Cardiac muscle cell (in vitro differentiated cells and primary cell): ENCODE results near the gene B3GAT1. TPM values are rescaled to one million over a fixed set of nuclear protein-coding genes. Genes with fewer than 3 reads are reported as not detected.

Experiments
- DNase-seq, 2 donors: peaks; one replicate each; pipeline versions ENCODE4 v3.0.0 to v3.0.0-alpha.2; 2010 to 2017; ENCODE audit warnings: low read depth in 1 of 2, low spot score in 1 of 2
- H3K27ac ChIP-seq: fragments of 200-600 bp; sonication (generic); 2 replicates; pipeline ENCODE4 v1.5.1; 2016
- H3K27me3 ChIP-seq: fragments of 200-600 bp; sonication (generic); 2 replicates; pipeline ENCODE4 v1.6.0; 2016; ENCODE audit warnings: control low read depth
- H3K36me3 ChIP-seq: fragments of 200-600 bp; sonication (generic); 2 replicates; pipeline ENCODE4 v1.5.1; 2016; ENCODE audit warnings: control low read depth
- H3K4me1 ChIP-seq: fragments of 200-600 bp; sonication (generic); 2 replicates; pipeline ENCODE4 v1.8.1; 2017; ENCODE audit warnings: low read depth, mild to moderate bottlenecking, mixed run types
- H3K4me3 ChIP-seq: fragments of 200-600 bp; sonication (generic); 2 replicates; pipeline ENCODE4 v1.5.1; 2016; ENCODE audit warnings: mild to moderate bottlenecking
- H3K9me3 ChIP-seq: fragments of 200-600 bp; sonication (generic); 2 replicates; pipeline ENCODE4 v1.5.1; 2017; ENCODE audit warnings: low read depth, mild to moderate bottlenecking, control low read depth
- polyA plus RNA-seq: library from polyadenylated mRNA; unstranded; fragments of >200 nt; fragmentation: Nextera tagmentation; extraction: Ambion mirVana; gene quantifications from 2 replicates; pipeline ENCODE4 v1.2.1, GENCODE V29; 2016
- total RNA-seq: library from RNA; depleted of rRNA; stranded (reverse); fragments of >200 nt; gene quantifications from 2 replicates; pipeline ENCODE4 v1.2.3, GENCODE V29; 2016
- TF ChIP-seq, protein P1 (sequence below): IDR thresholded peaks from 2 replicates; pipeline ENCODE4 v1.5.1; 2012; ENCODE audit warnings: low read depth, mild to moderate bottlenecking, low read length

B3GAT1 gene
- total and polyA plus RNA-seq, 2 experiments from 2014 or later: 1.5 TPM; not detected in 1

DNA sequence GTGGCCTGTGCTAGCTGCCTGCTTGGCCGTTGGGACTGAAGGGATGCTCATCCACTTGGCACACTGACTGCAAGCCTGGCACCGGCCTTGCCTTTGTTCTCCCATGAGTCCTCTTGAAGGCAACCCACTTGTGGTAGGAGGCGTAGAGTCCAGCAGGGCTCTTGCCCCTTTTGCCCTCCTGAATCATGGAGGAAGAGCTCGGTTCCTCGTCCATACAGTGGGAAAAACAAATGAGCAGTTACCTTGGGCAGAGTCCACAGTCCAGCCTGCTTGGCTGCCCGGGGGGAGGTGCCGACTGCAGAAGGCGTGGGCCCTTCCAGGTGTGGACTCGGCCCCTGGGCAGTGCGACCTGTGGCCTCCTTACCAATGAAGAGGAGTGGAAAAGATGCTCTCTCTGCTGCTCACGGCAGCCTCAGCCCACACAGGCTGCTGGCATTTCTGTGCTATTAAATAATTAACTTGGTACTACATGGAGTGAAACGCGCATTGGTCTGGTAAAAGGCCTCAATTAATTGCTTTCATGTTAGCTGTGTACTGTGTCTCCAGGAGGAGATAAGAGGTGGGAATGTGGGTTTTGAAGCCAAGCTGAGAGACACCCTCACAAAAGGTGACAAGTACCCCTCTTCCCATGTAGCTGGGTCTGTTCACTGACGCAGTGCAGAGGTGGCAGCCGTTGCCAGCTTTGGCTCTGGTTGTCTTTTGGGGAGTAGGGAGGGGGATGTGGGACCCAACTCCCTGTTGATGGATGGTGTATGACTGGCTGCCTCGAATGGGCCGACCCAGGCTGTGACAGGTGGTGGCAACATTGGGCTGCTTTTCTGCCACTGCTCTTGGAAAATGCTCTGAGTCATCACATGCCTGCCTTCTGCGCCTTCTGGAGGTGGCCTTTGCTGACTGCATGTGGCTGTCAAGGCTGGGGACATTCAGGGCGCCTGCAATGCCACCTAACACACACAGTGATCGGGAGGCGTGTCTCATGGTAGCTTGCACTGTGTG, 26.8 kb upstream of the B3GAT1 start:
- Histone ChIP-seq H3K36me3 (no peaks in the 10 kb centered on the region), H3K27ac (no peak overlapping the region), H3K4me1 (no peaks in the 10 kb centered on the region), H3K27me3 (no peaks in the 10 kb centered on the region), H3K9me3 (no peaks in the 10 kb centered on the region), H3K4me3 (no peak overlapping the region)
- TF ChIP-seq, protein P1, sequence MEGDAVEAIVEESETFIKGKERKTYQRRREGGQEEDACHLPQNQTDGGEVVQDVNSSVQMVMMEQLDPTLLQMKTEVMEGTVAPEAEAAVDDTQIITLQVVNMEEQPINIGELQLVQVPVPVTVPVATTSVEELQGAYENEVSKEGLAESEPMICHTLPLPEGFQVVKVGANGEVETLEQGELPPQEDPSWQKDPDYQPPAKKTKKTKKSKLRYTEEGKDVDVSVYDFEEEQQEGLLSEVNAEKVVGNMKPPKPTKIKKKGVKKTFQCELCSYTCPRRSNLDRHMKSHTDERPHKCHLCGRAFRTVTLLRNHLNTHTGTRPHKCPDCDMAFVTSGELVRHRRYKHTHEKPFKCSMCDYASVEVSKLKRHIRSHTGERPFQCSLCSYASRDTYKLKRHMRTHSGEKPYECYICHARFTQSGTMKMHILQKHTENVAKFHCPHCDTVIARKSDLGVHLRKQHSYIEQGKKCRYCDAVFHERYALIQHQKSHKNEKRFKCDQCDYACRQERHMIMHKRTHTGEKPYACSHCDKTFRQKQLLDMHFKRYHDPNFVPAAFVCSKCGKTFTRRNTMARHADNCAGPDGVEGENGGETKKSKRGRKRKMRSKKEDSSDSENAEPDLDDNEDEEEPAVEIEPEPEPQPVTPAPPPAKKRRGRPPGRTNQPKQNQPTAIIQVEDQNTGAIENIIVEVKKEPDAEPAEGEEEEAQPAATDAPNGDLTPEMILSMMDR: no peak
- DNase-seq: no peak

DNA sequence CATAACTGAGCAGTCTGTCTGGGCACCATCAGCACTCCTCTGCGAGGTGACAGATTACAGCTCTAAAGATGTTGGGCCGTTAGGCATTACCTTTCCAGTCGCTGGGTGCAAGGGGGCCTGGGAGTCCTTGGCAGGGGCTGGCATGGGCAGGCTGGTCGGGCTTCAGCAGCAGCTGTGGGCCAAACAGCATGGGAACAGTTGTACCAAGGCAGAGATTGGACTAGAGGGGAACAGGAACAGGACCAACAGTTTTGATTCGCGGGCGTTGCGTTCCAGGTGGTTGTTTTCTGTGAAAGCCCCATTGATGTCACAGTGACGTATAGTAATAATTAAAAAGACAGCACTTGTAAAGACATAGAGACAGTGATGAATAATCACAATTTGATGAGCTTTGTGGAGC, 25.8 kb upstream of the B3GAT1 start:
- no peaks in the 10 kb centered on the region for H3K9me3 ChIP-seq
- TF ChIP-seq, protein P1: no peak

DNA sequence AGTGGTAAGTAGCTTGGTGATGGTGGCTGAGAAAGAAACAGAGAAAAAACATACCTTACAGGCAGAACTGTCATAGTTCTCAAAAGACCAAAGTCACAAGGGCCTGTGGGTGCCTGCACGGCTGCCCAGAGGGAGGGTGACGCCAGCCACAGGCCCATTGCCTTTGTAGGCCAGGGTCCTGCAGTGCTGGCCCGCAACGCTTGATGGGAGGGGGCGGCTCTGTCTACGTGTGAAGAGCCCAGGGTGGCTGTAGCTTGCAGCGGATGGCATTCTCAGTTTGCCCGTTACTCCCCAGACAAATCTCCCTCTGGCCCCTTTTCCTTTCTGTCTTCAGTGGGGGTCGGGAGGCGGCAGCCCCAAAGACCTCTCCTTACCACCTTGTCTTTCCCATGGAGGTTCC, 24.7 kb upstream of the B3GAT1 start:
- H3K27me3 ChIP-seq: no peaks in the 10 kb centered on the region
- H3K9me3 ChIP-seq: no peaks in the 10 kb centered on the region
- no peaks in the 10 kb centered on the region for H3K4me1 ChIP-seq
- H3K36me3 ChIP-seq: no peaks in the 10 kb centered on the region
- no peak overlapping the region for H3K4me3 ChIP-seq
- TF ChIP-seq, protein P1: no peak
- no peak for DNase-seq
- no peak overlapping the region for H3K27ac ChIP-seq

More for the DNA sequence above, 25.8 kb upstream of the B3GAT1 start:
- Histone ChIP-seq H3K27ac (no peak overlapping the region), H3K4me3 (no peak overlapping the region), H3K36me3 (no peaks in the 10 kb centered on the region), H3K4me1 (no peaks in the 10 kb centered on the region), H3K27me3 (no peaks in the 10 kb centered on the region)
- no peak for DNase-seq

DNA sequence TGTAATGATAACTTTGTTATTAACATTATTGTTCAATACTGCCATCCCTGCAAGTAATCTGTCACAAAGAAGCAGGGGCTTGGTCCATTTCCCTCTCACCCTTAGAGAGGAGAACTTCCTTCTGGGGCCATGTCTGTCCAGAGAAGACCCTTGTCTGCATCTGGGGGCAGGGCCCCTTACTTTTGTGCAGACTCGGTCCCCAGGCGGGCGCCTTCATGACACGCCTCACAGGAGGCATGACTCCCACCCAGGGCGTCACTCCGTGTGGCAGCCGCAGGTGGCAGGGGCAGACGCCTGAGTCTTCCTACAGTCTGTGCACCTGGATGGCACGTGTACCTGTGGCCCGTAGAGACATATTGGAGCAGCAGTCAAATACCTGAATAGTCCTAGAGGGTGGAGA, 21.8 kb upstream of the B3GAT1 start:
- Histone ChIP-seq H3K36me3 (no peaks in the 10 kb centered on the region), H3K4me3 (no peak overlapping the region), H3K27me3 (no peaks in the 10 kb centered on the region), H3K9me3 (no peaks in the 10 kb centered on the region), H3K4me1 (no peaks in the 10 kb centered on the region), H3K27ac (no peak overlapping the region)
- no peak for DNase-seq
- TF ChIP-seq, protein P1: no peak

DNA sequence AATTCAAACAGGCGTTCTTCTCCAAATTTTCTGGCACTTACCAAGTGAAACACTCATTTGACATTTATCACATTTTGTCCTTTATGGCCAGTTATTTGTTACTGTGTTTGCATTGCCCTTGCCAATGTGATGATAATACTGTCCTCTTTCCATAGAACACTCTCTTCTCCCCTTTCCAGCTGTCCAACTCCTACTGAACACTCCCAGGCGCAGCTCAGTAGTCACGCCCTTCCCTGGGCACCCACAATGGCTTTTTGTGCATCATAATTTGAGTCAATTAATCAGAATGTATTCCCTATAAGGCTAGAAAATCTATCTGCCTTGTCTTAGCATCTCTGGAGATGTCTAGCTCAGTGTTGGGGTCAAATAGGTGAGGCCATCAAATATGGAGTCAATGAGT, 21.2 kb upstream of the B3GAT1 start:
- no peak overlapping the region for H3K4me3 ChIP-seq
- TF ChIP-seq, protein P1: no peak
- DNase-seq: no peak
- no peaks in the 10 kb centered on the region for H3K4me1 ChIP-seq
- no peaks in the 10 kb centered on the region for H3K27me3 ChIP-seq
- no peaks in the 10 kb centered on the region for H3K9me3 ChIP-seq
- no peaks in the 10 kb centered on the region for H3K36me3 ChIP-seq
- no peak overlapping the region for H3K27ac ChIP-seq
